SW480 (cell line): Measurements from ENCODE around the gene TUBA8.
"Not testable (repeated sequence)": the region's sequence is repeated elsewhere in the genome, so short reads cannot be mapped to it uniquely, and the experiment has no call there.

ENCODE experiments used
- DNase-seq: peaks from one replicate; pipeline ENCODE4 v3.0.0-alpha.2; 2016; ENCODE audit warnings: low spot score

TUBA8 gene

GRCh38 chr22:18106550-18107341 lies 3.9 kb upstream of the TUBA8 start:
- not testable (repeated sequence) for DNase-seq

- no peak for DNase-seq
These were observed 2.4 kb upstream of the TUBA8 start for GRCh38 chr22:18108187-18108586.

- DNase-seq, result no peak
These were observed 1.0 kb upstream of the TUBA8 start for GRCh38 chr22:18109410-18110193.

GRCh38 chr22:18110954-18111758 lies 547 bp downstream of the TUBA8 start:
- no peak for DNase-seq

GRCh38 chr22:18111759-18112330 lies 1.2 kb downstream of the TUBA8 start:
- no peak for DNase-seq

GRCh38 chr22:18112440-18112839 lies 1.8 kb downstream of the TUBA8 start:
- DNase-seq, result no peak

GRCh38 chr22:18113680-18114394 lies 3.2 kb downstream of the TUBA8 start:
- DNase-seq, result no peak

- DNase-seq, result no peak
These were observed 3.9 kb downstream of the TUBA8 start for GRCh38 chr22:18114495-18114894.

GRCh38 chr22:18114976-18115652 lies 4.5 kb downstream of the TUBA8 start:
- no peak for DNase-seq

- no peak for DNase-seq
These were observed 5.3 kb downstream of the TUBA8 start for GRCh38 chr22:18115906-18116371.

- no peak for DNase-seq
These were observed 6.0 kb downstream of the TUBA8 start for GRCh38 chr22:18116634-18117033.

GRCh38 chr22:18118345-18118915 lies 7.8 kb downstream of the TUBA8 start:
- no peak for DNase-seq

GRCh38 chr22:18119409-18120110 lies 9.0 kb downstream of the TUBA8 start:
- DNase-seq, result no peak

GRCh38 chr22:18120857-18121256 lies 10.2 kb downstream of the TUBA8 start:
- no peak for DNase-seq

- DNase-seq, result no peak
These were observed 10.9 kb downstream of the TUBA8 start for GRCh38 chr22:18121506-18121905.

GRCh38 chr22:18121954-18122554 lies 11.4 kb downstream of the TUBA8 start:
- no peak for DNase-seq

GRCh38 chr22:18123476-18124025 lies 12.9 kb downstream of the TUBA8 start:
- not testable (repeated sequence) for DNase-seq

- DNase-seq, result no peak
These were observed 16.0 kb downstream of the TUBA8 start for GRCh38 chr22:18126606-18127005.

- DNase-seq, result no peak
These were observed 19.4 kb downstream of the TUBA8 start for GRCh38 chr22:18130018-18130417.
